Melanocyte of skin (primary cell): Measurements from ENCODE around the gene MTG1. TPM values are rescaled to one million over a fixed set of nuclear protein-coding genes. Genes with fewer than 3 reads are reported as not detected.

ENCODE experiments used
- small RNA-seq, 2 donors: library from RNA; depleted of rRNA; stranded (forward); fragments of <200 nt; gene quantifications; one replicate each; pipeline ENCODE3, GENCODE V24; 2012
- total RNA-seq, 2 donors: library from RNA; depleted of rRNA; stranded (reverse); fragments of >200 nt; gene quantifications; 2 replicates each; pipeline ENCODE4 v1.2.3, GENCODE V29; 2012

MTG1 gene
- 10 to 100 TPM; 32.6 to 33.4 TPM for total RNA-seq

GRCh38 chr10:133394064-133394663, at the start of gene MTG1:
TSS of gene MTG1 (plus strand) at chr10:133394157. CDS start at chr10:133394221, 64 bp downstream.

DNA sequence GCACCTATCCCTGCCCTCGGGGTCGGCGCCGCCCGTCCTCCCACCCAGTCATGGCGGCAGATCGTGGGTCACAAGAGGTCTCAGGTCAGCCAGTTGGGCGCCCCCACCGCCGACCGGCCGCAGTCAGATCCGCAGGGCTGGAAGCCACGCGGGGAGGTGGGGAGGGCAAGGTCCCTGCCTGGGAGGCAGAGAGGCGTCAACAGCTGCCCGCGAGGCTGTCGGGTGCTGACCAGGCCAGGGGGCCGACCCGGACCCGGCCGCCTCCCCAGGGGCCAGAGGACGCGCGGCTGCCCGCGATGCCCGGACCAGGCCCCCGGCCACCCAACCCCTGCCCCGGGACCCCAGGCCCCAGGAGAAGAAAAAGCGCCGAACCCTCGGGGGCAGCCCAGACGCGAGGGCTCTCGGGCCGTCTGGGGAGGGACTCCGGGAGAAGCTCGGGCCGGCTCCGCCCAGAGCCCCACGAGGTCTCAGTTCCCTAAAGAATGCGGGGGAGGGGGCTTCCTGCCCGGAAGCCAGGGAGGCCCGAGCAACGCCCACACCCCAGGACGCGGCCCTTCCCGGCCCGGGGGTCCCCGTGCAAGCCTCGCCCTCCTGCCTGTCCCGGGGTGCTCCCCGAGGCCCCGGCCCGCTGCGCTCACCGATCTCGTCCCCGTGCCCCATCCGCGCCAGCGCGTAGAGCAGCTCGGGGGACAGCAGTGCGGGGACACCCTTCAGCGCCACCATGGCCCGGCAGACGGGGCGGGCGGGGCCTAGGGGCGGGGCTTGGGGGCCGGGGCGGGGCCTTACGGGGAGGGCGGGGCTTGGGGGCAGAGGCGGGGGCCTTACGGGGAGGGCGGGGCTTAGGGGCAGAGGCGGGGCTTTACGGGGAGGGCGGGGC, 36.4 kb upstream of the MTG1 start, which contains the start of gene FUOM:
FUOM (minus strand) TSS at position 735 of the 877 bp plus-strand sequence; CDS start at position 723, 12 bp downstream.

GRCh38 chr10:133373174-133374090, 20.5 kb upstream of the MTG1 start, which contains the start of gene ECHS1:
TSS of gene ECHS1 (minus strand) at chr10:133373354. CDS start at chr10:133373333, 21 bp downstream.

GRCh38 chr10:133379152-133379800, 14.7 kb upstream of the MTG1 start, which contains the start of gene PAOX:
TSS of gene PAOX (plus strand) at chr10:133379262. CDS start at chr10:133379317, 55 bp downstream.

DNA sequence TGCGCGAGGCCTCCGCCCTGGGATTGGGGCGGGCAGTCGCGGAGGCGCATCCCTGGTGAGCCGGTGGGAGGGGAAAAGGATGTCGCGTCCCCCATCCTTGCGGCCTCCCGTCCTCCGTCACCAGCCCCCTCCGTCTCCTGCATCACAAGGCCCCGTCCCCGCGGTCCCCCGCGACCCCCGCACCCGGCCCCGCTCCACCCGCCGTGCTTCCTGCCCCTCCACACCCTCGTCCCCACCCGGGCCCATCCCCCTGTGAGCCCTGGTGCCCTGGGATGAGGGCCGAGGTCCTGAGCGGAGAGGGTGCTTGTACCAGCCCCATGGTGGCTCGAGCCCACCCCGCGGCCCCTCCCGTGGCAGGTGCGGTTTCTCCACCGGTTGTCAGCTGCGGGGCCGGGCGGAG, 30.6 kb downstream of the MTG1 start, which contains the start of gene SPRN:
SPRN (minus strand) TSS at position 25 of the 400 bp plus-strand sequence. CDS start 944 bp downstream, outside the sequence.

GRCh38 chr10:133453516-133454203, 59.7 kb downstream of the MTG1 start, which contains the start of gene SCART1:
TSS of gene SCART1 (plus strand) at chr10:133453945. CDS start at chr10:133453998, 53 bp downstream.

Small RNA genes within 50 kb of the gene (small RNA-seq; reads per million reads assigned to genes)
- gene AL360181.4 (0 reads per million in 2 donors), gene BANF1P2 (0 reads per million in 2 donors), gene MIR3944 (0 to 0.34 reads per million in 2 donors)

Other genes starting within 250 kb of the MTG1 start
- gene KNDC1, start 233.9 kb upstream of the MTG1 start, total RNA-seq = 1 to 10 TPM in 1 of 2 donors, under 1 TPM in 1; 0.67 to 1.0 TPM
- gene UTF1, start 163.9 kb upstream of the MTG1 start, total RNA-seq = not detected
- gene VENTX, start 156.3 kb upstream of the MTG1 start, total RNA-seq = not detected
- gene ADAM8, start 117.3 kb upstream of the MTG1 start, total RNA-seq = 1 to 10 TPM in 1 of 2 donors, under 1 TPM in 1; 0.33 to 1.0 TPM
- gene TUBGCP2, start 85.3 kb upstream of the MTG1 start, total RNA-seq = 10 to 100 TPM; 54.3 to 55.1 TPM
- 10 to 100 TPM; 26.8 to 35.6 TPM for gene ZNF511, start 85.2 kb upstream of the MTG1 start, total RNA-seq
- not detected for gene CALY, start 57.3 kb upstream of the MTG1 start, total RNA-seq
- not detected for gene PRAP1, start 46.8 kb upstream of the MTG1 start, total RNA-seq
- gene FUOM, start 36.1 kb upstream of the MTG1 start, total RNA-seq = 10 to 100 TPM; 14.8 to 15.3 TPM
- 10 to 100 TPM; 63.3 to 65.4 TPM for gene ECHS1, start 20.8 kb upstream of the MTG1 start, total RNA-seq
- 1 to 10 TPM; 2.3 to 6.2 TPM for gene PAOX, start 14.9 kb upstream of the MTG1 start, total RNA-seq
- gene SPRN, start 30.5 kb downstream of the MTG1 start, total RNA-seq = under 1 TPM in 1 of 2 donors, not detected in 1; under 0.01 TPM
- gene SCART1, start 59.8 kb downstream of the MTG1 start, total RNA-seq = 1 to 10 TPM; 1.0 to 2.0 TPM
- under 1 TPM in 1 of 2 donors, not detected in 1; 0.69 TPM for gene CYP2E1, start 133.2 kb downstream of the MTG1 start, total RNA-seq
- not detected for gene SYCE1, start 171.4 kb downstream of the MTG1 start, total RNA-seq
- gene FRG2B, start 232.6 kb downstream of the MTG1 start, total RNA-seq = not detected